ENCODE measurements around the gene SF3A1.

Gene SF3A1

GRCh38 chr22:30289141-30289979 is 67.3 kb downstream of the SF3A1 start, which contains the start of gene CASTOR1:
CASTOR1 (minus strand) TSS chr22:30289505; CDS start chr22:30289497, 8 bp downstream.
- Mint-ChIP-seq H3K4me3 (peak within 1 kb of the TSS; percentile 85), H3K27ac (peak within 1 kb of the TSS; percentile 73), H3K4me1 (peaks cover 35% of the 10 kb centered on the region), H3K36me3 (ENCODE audit: low read depth) (no peaks in the 10 kb centered on the region), H3K9me3 (no peaks in the 10 kb centered on the region), H3K27me3 (ENCODE audit: low read depth, poor library complexity) (no peaks in the 10 kb centered on the region)
- peak; percentile 98 for DNase-seq
- no peak for TF ChIP-seq CTCF (IDR thresholded peaks at IDR 0.05)

- Mint-ChIP-seq H3K4me3 (peak overlapping the region; percentile 85), H3K36me3 (ENCODE audit: low read depth) (no peaks in the 10 kb centered on the region), H3K4me1 (peaks cover 33% of the 10 kb centered on the region), H3K27ac (peak overlapping the region; percentile 73), H3K9me3 (no peaks in the 10 kb centered on the region), H3K27me3 (ENCODE audit: low read depth, poor library complexity) (no peaks in the 10 kb centered on the region)
- DNase-seq = no peak
- no peak for TF ChIP-seq CTCF (IDR thresholded peaks at IDR 0.05)
Measured at GRCh38 chr22:30288419-30289140, 68.1 kb downstream of the SF3A1 start.

- Mint-ChIP-seq H3K27ac (peak overlapping the region; percentile 73), H3K27me3 (ENCODE audit: low read depth, poor library complexity) (no peaks in the 10 kb centered on the region), H3K36me3 (ENCODE audit: low read depth) (no peaks in the 10 kb centered on the region), H3K9me3 (no peaks in the 10 kb centered on the region), H3K4me1 (peaks cover 26% of the 10 kb centered on the region), H3K4me3 (peak overlapping the region; percentile 85)
- TF ChIP-seq CTCF (IDR thresholded peaks at IDR 0.05) = peak; percentile 70
- peak; percentile 79 for DNase-seq
Measured at GRCh38 chr22:30287648-30288418, 68.9 kb downstream of the SF3A1 start.

- no peaks in the 10 kb centered on the region for H3K27me3 Mint-ChIP-seq (ENCODE audit: low read depth, poor library complexity)
- peak; percentile 97 for TF ChIP-seq CTCF (IDR thresholded peaks at IDR 0.05)
- no peaks in the 10 kb centered on the region for H3K36me3 Mint-ChIP-seq (ENCODE audit: low read depth)
- H3K9me3 Mint-ChIP-seq = no peaks in the 10 kb centered on the region
- H3K27ac Mint-ChIP-seq = no peak overlapping the region
- DNase-seq = peak; percentile 85
- H3K4me1 Mint-ChIP-seq = peaks cover 26% of the 10 kb centered on the region
- H3K4me3 Mint-ChIP-seq = no peak overlapping the region
Measured at GRCh38 chr22:30286813-30287647, 69.7 kb downstream of the SF3A1 start.

GRCh38 chr22:30286331-30286730 is 70.4 kb downstream of the SF3A1 start:
- peaks cover 26% of the 10 kb centered on the region for H3K4me1 Mint-ChIP-seq
- no peak for DNase-seq
- H3K4me3 Mint-ChIP-seq = no peak overlapping the region
- no peaks in the 10 kb centered on the region for H3K27me3 Mint-ChIP-seq (ENCODE audit: low read depth, poor library complexity)
- no peaks in the 10 kb centered on the region for H3K9me3 Mint-ChIP-seq
- no peak overlapping the region for H3K27ac Mint-ChIP-seq
- H3K36me3 Mint-ChIP-seq (ENCODE audit: low read depth) = no peaks in the 10 kb centered on the region
- TF ChIP-seq CTCF (IDR thresholded peaks at IDR 0.05) = no peak
